ENCODE data around the gene PLA2G7.

The PLA2G7 gene

DNA sequence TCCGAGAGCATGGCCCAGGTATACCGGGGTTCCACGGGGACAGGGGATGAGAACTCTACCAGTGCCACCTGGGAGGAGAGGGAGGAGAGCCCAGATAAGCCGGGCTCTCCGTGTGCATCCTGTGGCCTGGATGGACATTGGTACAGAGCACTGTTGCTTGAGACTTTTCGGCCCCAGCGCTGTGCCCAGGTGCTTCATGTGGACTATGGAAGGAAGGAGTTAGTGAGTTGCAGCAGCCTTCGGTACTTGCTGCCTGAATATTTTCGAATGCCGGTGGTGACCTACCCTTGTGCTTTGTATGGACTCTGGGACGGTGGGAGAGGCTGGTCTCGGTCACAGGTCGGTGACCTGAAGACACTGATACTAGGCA is 46.2 kb downstream of the PLA2G7 start:
- DNase-seq (ENCODE audit: low read depth in 2 of 2), result no peak

DNA sequence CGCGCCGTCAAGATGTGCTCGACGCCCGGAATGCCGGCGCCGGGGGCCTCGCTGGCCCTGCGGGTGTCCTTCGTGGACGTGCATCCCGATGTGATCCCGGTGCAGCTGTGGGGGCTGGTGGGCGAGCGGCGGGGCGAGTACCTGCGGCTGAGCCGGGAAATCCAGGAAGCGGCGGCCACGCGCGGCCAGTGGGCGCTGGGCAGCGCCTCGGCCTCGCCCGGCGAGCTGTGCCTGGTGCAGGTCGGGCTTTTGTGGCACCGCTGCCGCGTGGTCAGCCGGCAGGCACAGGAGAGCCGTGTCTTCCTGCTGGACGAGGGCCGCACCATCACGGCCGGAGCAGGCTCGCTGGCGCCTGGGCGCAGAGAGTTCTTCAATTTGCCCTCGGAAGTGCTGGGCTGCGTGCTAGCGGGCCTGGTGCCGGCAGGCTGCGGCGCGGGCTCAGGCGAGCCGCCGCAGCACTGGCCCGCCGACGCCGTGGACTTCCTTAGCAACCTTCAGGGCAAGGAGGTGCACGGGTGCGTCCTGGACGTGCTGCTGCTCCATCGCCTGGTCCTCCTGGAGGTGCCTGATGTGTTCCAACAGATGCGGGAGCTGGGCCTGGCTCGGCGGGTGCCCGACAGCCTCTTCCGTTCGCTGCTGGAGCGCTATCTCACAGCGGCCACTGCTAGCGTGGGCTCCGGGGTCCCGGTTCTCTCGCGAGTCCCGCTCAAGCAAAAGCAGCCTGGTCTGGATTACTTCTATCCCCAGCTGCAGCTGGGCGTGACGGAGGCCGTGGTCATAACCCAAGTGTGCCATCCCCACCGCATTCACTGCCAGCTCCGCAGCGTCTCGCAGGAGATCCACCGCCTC is 46.8 kb downstream of the PLA2G7 start:
- no peak for DNase-seq (ENCODE audit: low read depth in 2 of 2)

DNA sequence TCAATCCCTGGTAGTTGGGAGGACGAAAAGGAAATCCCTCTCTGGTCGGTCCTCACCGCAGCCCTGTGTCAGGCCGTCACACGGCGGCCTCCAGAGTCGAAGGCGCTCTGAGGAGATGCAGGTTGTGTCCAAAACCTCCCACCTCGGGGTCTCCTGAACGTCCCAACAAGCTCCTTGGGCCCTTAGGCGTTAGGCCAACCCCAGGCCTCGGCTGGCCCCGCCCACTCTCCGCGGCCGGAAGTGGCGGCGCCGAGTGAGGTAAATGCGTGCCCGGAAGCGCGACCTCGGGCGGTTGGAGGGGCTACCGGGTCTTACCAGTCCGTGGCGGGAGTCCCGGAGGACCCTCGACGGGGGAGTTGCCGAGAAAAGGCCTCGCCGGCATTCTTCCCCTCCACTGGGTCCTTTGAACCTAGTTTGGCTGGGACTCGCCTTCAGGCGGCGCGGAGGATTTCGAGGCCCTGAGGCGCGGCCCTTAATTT is 47.5 kb downstream of the PLA2G7 start, which contains the start of gene TDRD6:
TDRD6 (plus strand) TSS at position 267 of the 479 bp plus-strand sequence. CDS start 244 bp downstream, outside the sequence.
- no peak for DNase-seq (ENCODE audit: low read depth in 2 of 2)

DNA sequence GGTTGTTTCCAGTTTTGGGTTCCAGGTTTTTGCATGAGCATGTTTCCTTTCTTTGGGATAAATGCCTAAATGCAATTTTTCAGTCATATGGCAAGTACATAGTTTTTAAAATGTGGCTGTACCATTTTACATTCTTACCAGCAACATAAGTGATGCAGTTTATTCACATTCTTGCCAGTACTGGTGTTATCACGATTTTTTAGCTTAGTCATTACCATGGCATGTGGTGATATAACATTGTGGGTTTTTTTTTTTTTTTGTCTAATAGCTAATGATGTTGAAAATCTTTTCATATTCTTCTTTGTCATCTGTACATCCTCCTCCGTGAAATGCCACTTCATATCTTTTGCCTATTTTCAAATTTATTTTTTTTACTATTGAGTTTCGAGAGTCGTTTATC is 50.4 kb downstream of the PLA2G7 start:
- DNase-seq (ENCODE audit: low read depth in 2 of 2), result no peak

DNA sequence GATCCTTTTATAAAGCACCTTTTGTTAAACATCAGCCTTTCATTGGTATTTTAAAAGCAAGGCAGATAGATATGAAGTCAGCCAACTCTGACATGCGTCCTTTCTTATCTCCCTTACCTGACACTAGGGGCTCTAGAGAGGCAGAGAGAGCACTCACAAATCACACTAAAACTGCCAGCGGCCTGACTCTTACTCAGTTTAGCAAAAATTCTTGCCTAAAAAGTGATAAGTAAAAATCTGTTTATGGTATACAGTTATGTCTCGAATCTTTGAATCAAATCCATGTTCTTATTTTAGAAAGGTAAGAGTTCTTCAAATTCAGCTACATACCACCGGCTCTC is 57.9 kb downstream of the PLA2G7 start:
- no peak for DNase-seq (ENCODE audit: low read depth in 2 of 2)

DNA sequence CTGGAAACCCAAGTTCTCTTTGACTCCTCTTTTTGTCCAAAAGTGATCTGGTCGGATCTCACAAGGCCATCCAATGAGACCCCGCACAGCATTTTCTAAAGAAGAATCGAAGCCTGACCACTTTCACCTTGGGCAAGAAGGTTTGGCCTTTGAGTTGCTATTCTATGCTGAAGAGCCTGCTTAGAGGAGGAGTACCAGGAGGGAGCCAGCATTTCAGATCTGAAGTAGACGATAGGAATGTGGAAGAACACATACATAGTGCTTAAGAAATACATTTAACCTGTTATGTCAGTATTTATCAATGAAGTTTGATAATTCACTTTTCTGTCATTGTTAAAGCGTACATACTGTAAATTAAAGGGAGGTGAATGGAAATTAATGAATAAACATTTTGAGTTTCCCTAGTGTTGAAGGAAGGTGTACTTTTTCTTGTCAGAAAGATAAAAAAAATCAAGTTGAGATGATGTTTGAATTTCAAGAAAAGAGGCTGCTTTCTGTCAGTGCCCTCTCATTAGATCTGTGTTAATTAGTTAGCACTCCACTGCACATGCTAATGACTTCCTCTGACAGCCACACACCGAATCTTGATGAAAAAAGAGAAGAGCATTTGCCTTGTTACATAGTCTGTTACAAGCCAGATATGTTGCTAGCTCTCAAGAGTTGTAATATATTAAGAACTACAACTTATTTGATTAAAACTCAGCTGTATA is 58.4 kb downstream of the PLA2G7 start:
- no peak for DNase-seq (ENCODE audit: low read depth in 2 of 2)

DNA sequence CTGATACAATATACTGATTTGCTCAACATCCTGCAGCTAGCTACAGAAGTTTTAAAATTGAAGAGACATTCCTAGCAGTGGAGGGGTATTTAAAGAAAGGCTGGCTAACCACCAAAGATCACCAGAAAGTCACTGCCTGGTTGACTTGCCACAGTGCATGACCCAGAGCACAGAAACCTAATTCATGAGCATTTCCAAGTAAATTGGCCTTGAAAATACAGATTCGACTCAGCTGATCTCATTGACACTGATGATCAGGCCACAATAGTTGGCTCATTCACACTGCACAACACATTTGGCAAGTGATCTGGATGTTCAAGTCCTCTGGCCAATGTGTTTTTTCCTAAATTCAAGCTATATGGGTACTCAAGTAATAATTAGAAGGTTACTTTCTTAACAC is 60.8 kb downstream of the PLA2G7 start:
- DNase-seq (ENCODE audit: low read depth in 2 of 2), result no peak

DNA sequence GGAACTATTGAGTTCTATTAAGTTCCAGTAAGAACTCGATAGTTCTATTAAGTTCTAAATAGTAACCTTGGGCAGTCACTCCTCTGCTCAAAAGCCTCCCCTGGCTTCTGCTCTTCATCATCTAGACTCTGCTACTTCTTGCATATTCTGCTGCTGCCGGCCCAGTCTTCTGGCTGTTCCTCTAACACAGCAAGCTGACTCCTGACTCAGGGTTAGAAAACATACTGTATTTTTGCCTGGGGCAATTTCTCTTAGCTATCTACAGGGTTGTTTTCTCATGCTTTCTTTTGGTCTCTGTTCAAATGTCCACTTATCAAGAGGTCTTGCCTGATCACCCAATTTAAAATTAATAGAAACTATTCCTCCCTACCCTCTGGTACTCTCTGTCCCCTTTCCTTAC is 67.8 kb downstream of the PLA2G7 start:
- no peak for DNase-seq (ENCODE audit: low read depth in 2 of 2)

DNA sequence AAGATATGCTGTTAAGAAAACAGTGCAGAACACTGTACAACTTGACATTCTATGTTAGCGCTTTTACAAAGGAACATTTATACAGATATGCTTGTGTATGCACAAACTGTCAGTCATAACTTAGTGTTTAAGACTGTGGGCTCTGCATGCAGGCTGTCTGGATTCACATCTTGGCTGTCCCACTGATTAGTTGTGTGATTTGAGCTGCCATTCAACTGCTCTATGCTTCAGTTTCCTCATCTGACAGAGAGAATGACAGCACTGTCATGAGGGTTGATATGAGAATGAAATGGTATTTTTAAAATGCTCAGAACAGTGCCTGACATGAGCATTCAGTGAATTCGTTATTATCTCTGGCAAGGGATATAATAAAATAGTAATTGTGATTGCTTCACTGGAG is 73.7 kb downstream of the PLA2G7 start:
- no peak for DNase-seq (ENCODE audit: low read depth in 2 of 2)

DNA sequence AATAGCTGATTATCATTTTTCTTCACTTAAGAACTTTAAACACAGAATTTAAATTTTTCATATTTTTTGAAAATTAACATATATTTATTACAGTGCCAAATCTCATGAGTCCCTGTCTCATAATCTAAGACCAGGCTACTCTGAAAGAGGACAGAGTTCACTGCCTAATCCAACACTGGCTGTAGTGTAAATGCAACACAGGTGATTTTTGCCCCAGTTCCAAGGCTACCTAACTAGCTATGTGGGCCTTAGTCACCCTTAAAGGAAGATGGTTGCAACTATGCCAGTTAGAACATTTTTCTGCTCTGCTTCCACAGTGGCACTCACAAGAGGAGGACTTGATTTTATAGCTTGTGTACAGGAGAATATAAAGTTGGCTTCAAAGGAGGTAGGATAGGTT is 77.5 kb downstream of the PLA2G7 start:
- DNase-seq (ENCODE audit: low read depth in 2 of 2), result no peak

DNA sequence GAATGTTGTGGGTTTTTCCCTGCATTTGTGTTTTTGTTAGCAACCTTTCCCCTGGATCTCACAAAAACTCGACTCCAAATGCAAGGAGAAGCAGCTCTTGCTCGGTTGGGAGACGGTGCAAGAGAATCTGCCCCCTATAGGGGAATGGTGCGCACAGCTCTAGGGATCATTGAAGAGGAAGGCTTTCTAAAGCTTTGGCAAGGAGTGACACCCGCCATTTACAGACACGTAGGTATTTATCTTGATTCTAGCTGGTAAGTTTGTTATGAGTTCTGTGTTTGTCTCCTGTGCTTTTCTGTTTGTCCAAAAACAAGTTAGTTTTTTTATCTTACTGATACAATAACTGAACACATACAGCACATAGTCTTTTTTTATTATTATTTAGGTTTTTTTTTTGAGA is 79.4 kb downstream of the PLA2G7 start:
- DNase-seq (ENCODE audit: low read depth in 2 of 2), result no peak

Measured in stimulated activated CD4-positive, alpha-beta T cell treated with anti-CD3 and anti-CD28 coated beads, Interleukin-12 subunit alpha, Interleukin-12 subunit beta, amount 100 ng/mL, for 24 hours (primary cell).